Measurements from ENCODE around the gene PDRG1. TPM values are rescaled to one million over a fixed set of nuclear protein-coding genes. Genes with fewer than 3 reads are reported as not detected.

Gene PDRG1
- polyA plus RNA-seq, 1 donor from 2014 or later = 50.6 TPM

- Histone ChIP-seq H4K20me1 (ENCODE audit: insufficient read depth) (no peaks in the 10 kb centered on the region), H3K27me3 (ENCODE audit: insufficient read depth, low read depth, low read length) (no peaks in the 10 kb centered on the region), H3K79me2 (replicated peaks; ENCODE audit: insufficient read depth, low read length) (no peaks in the 10 kb centered on the region), H3K4me2 (ENCODE audit: low read length) (no peak overlapping the region), H3F3A (ENCODE audit: insufficient read depth, low read length, poor library complexity, severe bottlenecking) (no peaks in the 10 kb centered on the region), H2AFZ (ENCODE audit: low read depth, low read length) (no peak overlapping the region), H3K27ac (ENCODE audit: low read length) (no peak overlapping the region), H3K36me3 (ENCODE audit: insufficient read depth, low read length) (no peaks in the 10 kb centered on the region), H3K4me3 (ENCODE audit: low read length) (no peak overlapping the region), H3K9me2 (ENCODE audit: insufficient read depth, low read length) (no peaks in the 10 kb centered on the region), H3K9me3 (ENCODE audit: low read length) (no peaks in the 10 kb centered on the region), H3K9ac (ENCODE audit: low read length) (no peak overlapping the region)
- no peak for TF ChIP-seq POLR2AphosphoS5 (IDR thresholded peaks at IDR 0.05)
- TF ChIP-seq MXI1 (conservative IDR thresholded peaks at IDR 0.05; ENCODE audit: poor library complexity, severe bottlenecking) = no peak
- TF ChIP-seq TAF1 (IDR thresholded peaks at IDR 0.05; ENCODE audit: low read depth) = no peak
- TF ChIP-seq SMC3 (conservative IDR thresholded peaks at IDR 0.05; ENCODE audit: poor library complexity) = no peak
- TF ChIP-seq, protein P1, sequence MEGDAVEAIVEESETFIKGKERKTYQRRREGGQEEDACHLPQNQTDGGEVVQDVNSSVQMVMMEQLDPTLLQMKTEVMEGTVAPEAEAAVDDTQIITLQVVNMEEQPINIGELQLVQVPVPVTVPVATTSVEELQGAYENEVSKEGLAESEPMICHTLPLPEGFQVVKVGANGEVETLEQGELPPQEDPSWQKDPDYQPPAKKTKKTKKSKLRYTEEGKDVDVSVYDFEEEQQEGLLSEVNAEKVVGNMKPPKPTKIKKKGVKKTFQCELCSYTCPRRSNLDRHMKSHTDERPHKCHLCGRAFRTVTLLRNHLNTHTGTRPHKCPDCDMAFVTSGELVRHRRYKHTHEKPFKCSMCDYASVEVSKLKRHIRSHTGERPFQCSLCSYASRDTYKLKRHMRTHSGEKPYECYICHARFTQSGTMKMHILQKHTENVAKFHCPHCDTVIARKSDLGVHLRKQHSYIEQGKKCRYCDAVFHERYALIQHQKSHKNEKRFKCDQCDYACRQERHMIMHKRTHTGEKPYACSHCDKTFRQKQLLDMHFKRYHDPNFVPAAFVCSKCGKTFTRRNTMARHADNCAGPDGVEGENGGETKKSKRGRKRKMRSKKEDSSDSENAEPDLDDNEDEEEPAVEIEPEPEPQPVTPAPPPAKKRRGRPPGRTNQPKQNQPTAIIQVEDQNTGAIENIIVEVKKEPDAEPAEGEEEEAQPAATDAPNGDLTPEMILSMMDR (IDR thresholded peaks at IDR 0.05; ENCODE audit: poor library complexity, severe bottlenecking) = no peak
- TF ChIP-seq RAD21 (conservative IDR thresholded peaks at IDR 0.05) = no peak
Measured at GRCh38 chr20:31897541-31897940, 54.3 kb downstream of the PDRG1 start.

GRCh38 chr20:31896049-31896448 is 55.8 kb downstream of the PDRG1 start:
- Histone ChIP-seq H3K9me2 (ENCODE audit: insufficient read depth, low read length) (no peaks in the 10 kb centered on the region), H3K27ac (ENCODE audit: low read length) (no peak overlapping the region), H4K20me1 (ENCODE audit: insufficient read depth) (no peaks in the 10 kb centered on the region), H3K36me3 (ENCODE audit: insufficient read depth, low read length) (no peaks in the 10 kb centered on the region), H3K27me3 (ENCODE audit: insufficient read depth, low read depth, low read length) (no peaks in the 10 kb centered on the region), H3K9ac (ENCODE audit: low read length) (no peak overlapping the region), H3K4me3 (ENCODE audit: low read length) (no peak overlapping the region), H3F3A (ENCODE audit: insufficient read depth, low read length, poor library complexity, severe bottlenecking) (no peaks in the 10 kb centered on the region), H3K79me2 (replicated peaks; ENCODE audit: insufficient read depth, low read length) (no peaks in the 10 kb centered on the region), H3K9me3 (ENCODE audit: low read length) (no peaks in the 10 kb centered on the region), H3K4me2 (ENCODE audit: low read length) (no peak overlapping the region), H2AFZ (ENCODE audit: low read depth, low read length) (no peak overlapping the region)
- TF ChIP-seq EP300 (conservative IDR thresholded peaks at IDR 0.05; ENCODE audit: poor library complexity, severe bottlenecking) = no peak
- TF ChIP-seq, protein P1 (IDR thresholded peaks at IDR 0.05; ENCODE audit: poor library complexity, severe bottlenecking) = no peak
- TF ChIP-seq, protein P2, sequence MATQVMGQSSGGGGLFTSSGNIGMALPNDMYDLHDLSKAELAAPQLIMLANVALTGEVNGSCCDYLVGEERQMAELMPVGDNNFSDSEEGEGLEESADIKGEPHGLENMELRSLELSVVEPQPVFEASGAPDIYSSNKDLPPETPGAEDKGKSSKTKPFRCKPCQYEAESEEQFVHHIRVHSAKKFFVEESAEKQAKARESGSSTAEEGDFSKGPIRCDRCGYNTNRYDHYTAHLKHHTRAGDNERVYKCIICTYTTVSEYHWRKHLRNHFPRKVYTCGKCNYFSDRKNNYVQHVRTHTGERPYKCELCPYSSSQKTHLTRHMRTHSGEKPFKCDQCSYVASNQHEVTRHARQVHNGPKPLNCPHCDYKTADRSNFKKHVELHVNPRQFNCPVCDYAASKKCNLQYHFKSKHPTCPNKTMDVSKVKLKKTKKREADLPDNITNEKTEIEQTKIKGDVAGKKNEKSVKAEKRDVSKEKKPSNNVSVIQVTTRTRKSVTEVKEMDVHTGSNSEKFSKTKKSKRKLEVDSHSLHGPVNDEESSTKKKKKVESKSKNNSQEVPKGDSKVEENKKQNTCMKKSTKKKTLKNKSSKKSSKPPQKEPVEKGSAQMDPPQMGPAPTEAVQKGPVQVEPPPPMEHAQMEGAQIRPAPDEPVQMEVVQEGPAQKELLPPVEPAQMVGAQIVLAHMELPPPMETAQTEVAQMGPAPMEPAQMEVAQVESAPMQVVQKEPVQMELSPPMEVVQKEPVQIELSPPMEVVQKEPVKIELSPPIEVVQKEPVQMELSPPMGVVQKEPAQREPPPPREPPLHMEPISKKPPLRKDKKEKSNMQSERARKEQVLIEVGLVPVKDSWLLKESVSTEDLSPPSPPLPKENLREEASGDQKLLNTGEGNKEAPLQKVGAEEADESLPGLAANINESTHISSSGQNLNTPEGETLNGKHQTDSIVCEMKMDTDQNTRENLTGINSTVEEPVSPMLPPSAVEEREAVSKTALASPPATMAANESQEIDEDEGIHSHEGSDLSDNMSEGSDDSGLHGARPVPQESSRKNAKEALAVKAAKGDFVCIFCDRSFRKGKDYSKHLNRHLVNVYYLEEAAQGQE (IDR thresholded peaks at IDR 0.05; ENCODE audit: borderline replicate concordance) = no peak
- no peak for TF ChIP-seq SMC3 (conservative IDR thresholded peaks at IDR 0.05; ENCODE audit: poor library complexity)
- TF ChIP-seq RAD21 (conservative IDR thresholded peaks at IDR 0.05) = no peak
- TF ChIP-seq TAF1 (IDR thresholded peaks at IDR 0.05; ENCODE audit: low read depth) = no peak
- no peak for TF ChIP-seq POLR2AphosphoS5 (IDR thresholded peaks at IDR 0.05)
- no peak for TF ChIP-seq EZH2 (IDR thresholded peaks at IDR 0.05; ENCODE audit: borderline replicate concordance, insufficient read depth, low read length, poor library complexity, severe bottlenecking)
- no peak for TF ChIP-seq MXI1 (conservative IDR thresholded peaks at IDR 0.05; ENCODE audit: poor library complexity, severe bottlenecking)
